Measurements from ENCODE around the gene FIGLA. TPM values are rescaled to one million over a fixed set of nuclear protein-coding genes. Genes with fewer than 3 reads are reported as not detected.
"Not testable (repeated sequence)": the region's sequence is repeated elsewhere in the genome, so short reads cannot be mapped to it uniquely, and the experiment has no call there.

The FIGLA gene
- polyA plus RNA-seq, 12 donors = not detected

DNA sequence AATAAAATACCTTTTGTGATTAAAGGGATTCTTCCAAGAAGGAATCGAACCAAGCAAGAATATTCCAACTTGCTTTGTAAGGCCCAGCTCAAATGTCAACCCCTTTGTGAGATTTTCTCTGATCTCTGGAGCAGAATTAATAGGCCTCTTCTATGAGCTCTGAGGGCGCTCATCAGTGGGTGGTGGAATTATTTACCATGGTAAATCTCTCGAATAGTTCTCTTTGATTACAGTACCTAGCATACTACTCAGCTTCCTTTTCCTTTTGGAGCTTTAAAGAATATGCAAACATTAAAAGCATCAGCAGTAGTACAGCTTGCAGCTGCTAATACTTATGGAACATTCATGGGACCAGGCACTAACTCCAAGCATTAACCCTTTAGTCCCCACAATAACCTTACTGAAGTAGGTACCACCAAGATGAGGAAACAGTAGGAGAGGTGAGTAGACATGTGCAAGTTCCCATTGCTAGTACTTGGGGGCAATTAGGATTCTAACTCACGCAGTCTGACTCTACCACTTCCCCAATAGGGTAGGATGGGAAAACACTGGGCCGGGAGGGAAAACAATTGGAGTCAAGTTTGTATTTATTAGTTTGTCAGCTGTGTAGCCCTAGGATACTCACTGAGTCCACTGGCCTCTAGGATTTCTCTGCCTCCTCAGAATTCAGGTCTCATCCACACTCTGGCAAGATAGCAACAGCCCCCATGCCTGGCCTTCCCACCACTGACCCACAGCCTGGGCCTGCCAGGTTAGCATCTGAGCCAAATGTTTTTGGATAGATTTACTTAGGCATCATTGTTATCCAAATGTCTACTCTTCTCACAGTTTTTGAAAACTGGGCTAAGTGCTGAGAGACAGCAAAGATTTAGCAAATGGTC, 44.1 kb downstream of the FIGLA start:
- DNase-seq = no peak

- DNase-seq = no peak
Observed at GRCh38 chr2:70745276-70745825, 45.1 kb downstream of the FIGLA start.

DNA sequence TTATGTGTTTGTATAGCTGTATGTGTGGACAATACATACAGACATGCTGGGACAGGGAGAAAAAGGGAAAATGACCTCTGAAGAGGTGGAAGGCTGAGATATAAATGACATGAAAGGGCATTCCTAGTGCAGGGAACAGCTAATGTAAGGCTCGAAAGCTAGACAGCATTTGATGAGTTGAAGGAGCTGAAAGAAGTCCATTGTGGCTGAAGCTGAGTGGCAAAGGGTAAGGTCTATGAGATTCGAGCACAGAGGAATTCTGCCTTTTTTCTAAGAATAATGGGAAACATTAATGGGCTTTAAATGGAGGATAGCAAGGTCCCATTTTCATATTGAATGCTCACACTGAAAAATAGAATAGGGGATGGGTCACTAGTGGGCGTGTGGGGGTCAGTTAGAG, 46.0 kb downstream of the FIGLA start:
- DNase-seq = no peak

GRCh38 chr2:70743677-70744076, 46.8 kb downstream of the FIGLA start:
- no peak for DNase-seq

GRCh38 chr2:70743068-70743467, 47.4 kb downstream of the FIGLA start:
- no peak for DNase-seq

- DNase-seq = not testable (repeated sequence)
Observed at GRCh38 chr2:70739492-70739891, 51.0 kb downstream of the FIGLA start.

DNA sequence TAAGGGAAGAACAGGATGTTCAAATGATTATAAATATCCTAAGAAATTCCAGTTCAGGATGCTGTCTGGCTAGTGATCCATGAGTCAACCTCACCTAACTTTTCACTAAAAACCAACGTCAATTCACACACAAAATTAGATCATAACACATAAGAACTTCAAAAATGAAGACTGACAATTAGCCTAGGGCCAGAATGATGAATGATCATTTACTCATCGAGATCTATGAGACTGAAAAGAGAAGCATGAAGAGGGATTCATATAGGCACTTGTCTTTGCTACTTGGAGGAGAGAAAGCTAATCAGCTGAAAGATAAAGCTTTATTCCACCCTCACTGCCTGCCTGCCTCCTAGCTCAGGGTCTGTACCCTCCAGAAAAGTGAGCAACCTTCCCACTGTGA, 52.3 kb downstream of the FIGLA start:
- DNase-seq = no peak

GRCh38 chr2:70735071-70735470, 55.4 kb downstream of the FIGLA start:
- no peak for DNase-seq

DNA sequence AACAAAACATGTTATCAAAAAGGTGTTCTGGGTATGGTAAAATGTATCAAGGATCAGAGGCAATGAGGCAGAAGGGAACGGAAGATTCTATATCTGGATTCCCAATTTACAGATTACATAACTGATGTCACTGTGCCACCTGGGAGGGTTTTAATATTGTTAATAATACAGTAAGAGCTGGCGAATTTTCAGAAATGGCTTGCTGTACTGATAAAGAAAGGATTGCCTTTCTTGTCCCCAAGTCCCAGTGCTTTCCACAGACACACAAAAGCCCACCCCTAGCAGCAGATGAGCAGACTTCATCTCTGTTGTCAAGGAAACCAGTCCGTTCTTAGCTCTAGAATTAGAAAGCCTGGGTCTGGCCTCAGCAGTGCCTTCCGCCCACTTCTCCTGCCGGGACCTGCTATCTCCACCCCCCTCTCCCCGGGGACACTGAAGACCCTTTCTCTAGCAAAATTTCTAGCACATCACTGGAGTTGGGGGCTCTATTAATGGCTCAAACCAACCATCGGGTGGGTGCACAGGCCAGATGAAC, 56.7 kb downstream of the FIGLA start:
- DNase-seq = no peak

- DNase-seq = no peak
Observed at GRCh38 chr2:70732766-70733645, 57.4 kb downstream of the FIGLA start.

DNA sequence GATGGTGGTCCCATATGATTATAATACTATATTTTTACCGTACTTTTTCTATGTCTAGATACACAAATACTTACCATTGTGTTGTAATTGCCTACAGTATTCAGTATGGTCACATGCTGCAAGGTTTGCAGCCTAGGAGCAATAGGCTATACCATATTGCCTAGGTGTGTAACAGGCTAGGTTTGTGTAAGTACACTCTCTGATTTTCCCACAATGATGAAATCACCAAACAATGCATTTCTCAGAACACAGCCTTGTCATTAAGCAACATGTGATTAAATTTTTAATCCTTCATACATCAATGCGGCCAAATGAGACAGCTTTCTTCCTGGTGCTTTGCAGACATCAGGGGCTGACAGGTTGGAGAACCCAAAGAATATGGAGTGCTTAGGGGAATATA, 59.7 kb downstream of the FIGLA start:
- no peak for DNase-seq

GRCh38 chr2:70729647-70730046, 60.8 kb downstream of the FIGLA start:
- no peak for DNase-seq

DNA sequence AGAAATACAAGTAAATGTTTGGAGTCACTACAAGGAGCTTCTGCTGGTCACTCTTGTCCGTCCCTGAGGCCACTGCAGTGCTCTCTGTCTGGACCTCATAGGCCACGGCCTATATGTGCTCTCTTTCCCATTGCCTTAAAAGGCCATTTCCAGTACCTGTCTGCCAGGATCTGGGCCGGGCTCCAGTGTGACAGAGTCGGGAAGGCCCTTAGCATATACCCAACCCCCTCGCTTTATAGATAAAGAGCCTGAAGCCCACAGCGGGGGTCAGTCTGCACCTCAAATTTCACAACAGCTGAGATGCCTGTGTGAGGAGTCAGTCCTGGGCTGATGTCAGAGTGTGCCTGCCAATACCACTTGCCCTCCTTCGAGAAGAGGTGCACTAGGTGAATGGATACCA, 62.3 kb downstream of the FIGLA start:
- DNase-seq = no peak

Other genes starting within 250 kb of the FIGLA start
- 1 to 10 TPM in 5 of 12 donors, under 1 TPM in 6, not detected in 1; 0.44 to 3.8 (median 0.97) TPM for gene TGFA, start 236.8 kb downstream of the FIGLA start, polyA plus RNA-seq (ENCODE audit: insufficient read length in 12 of 12)
- 10 to 100 TPM in 1 of 12 donors, 1 to 10 TPM in 10, not detected in 1; 1.8 to 11.6 (median 2.7) TPM for gene ADD2, start 22.4 kb downstream of the FIGLA start, polyA plus RNA-seq (ENCODE audit: insufficient read length in 12 of 12)
- gene CLEC4F, start 30.0 kb upstream of the FIGLA start, polyA plus RNA-seq (ENCODE audit: insufficient read length in 12 of 12) = under 1 TPM in 8 of 12 donors, not detected in 4; 0.08 to 0.57 (median 0.33) TPM
- 1 to 10 TPM in 1 of 12 donors, under 1 TPM in 6, not detected in 5; 0.11 to 3.2 (median 0.27) TPM for gene CD207, start 45.2 kb upstream of the FIGLA start, polyA plus RNA-seq (ENCODE audit: insufficient read length in 12 of 12)
- 1 to 10 TPM in 10 of 12 donors, not detected in 2; 1.5 to 4.0 (median 2.2) TPM for gene VAX2, start 109.9 kb upstream of the FIGLA start, polyA plus RNA-seq (ENCODE audit: insufficient read length in 12 of 12)
- gene ATP6V1B1, start 145.3 kb upstream of the FIGLA start, polyA plus RNA-seq (ENCODE audit: insufficient read length in 12 of 12) = 1 to 10 TPM in 7 of 12 donors, under 1 TPM in 3, not detected in 2; 0.71 to 2.9 (median 1.5) TPM
- 1 to 10 TPM in 8 of 12 donors, under 1 TPM in 2, not detected in 2; 0.71 to 2.6 (median 1.3) TPM for gene ANKRD53, start 188.0 kb upstream of the FIGLA start, polyA plus RNA-seq (ENCODE audit: insufficient read length in 12 of 12)
- gene TEX261, start 204.2 kb upstream of the FIGLA start, polyA plus RNA-seq (ENCODE audit: insufficient read length in 12 of 12) = 10 to 100 TPM in 11 of 12 donors, not detected in 1; 31.9 to 51.4 (median 41.5) TPM

Data from muscle of arm (tissue), 12 donors.